Thyroid gland (tissue), 4 donors: ENCODE results near the gene EVPLL. TPM values are rescaled to one million over a fixed set of nuclear protein-coding genes. Genes with fewer than 3 reads are reported as not detected.
"Not testable (repeated sequence)": the region's sequence is repeated elsewhere in the genome, so short reads cannot be mapped to it uniquely, and the experiment has no call there.

Experiments
- DNase-seq, 2 donors: peaks; one replicate each; pipeline ENCODE4 v3.0.0-alpha.2; 2019
- H3K27ac ChIP-seq, 3 donors: fragments of 200-600 bp; sonication (generic); 1 replicate in 2 of 3; 2 replicates in 1 of 3; pipeline ENCODE4 v1.5.1; 2016 to 2019; ENCODE audit warnings: mild to moderate bottlenecking in 1 of 3, moderate library complexity in 1 of 3
- H3K27me3 ChIP-seq: fragments of 200-600 bp; sonication (generic); one replicate; pipeline ENCODE4 v1.5.1; 2019
- H3K36me3 ChIP-seq, 2 donors: fragments of 200-600 bp; sonication (generic); one replicate each; pipeline ENCODE4 v1.5.1; 2016 to 2019
- H3K4me1 ChIP-seq, 2 donors: fragments of 200-600 bp; sonication (generic); one replicate each; pipeline ENCODE4 v1.5.1; 2017 to 2019
- H3K4me3 ChIP-seq, 3 donors: fragments of 200-600 bp; sonication (generic); replicated peaks in 1 of 3; 1 replicate in 2 of 3; 2 replicates in 1 of 3; pipeline ENCODE4 v1.5.1; 2016; ENCODE audit warnings: mild to moderate bottlenecking in 1 of 3
- H3K9me3 ChIP-seq: fragments of 200-600 bp; sonication (generic); one replicate; pipeline ENCODE4 v1.5.1; 2017
- WGBS, 2 donors: methylation state at CpG; one replicate each; pipeline ENCODE4 v1.1.5; 2017; 5-methylcytosine and 5-hydroxymethylcytosine counted together
- intact Hi-C: fragments of 100-400 bp; cut with DNase I; formaldehyde crosslinking; loops from one replicate; pipeline ENCODE4 v1.15.1; 2023
- microRNA-seq: library from miRNA; unstranded; fragments of <30 nt; microRNA quantifications from one replicate; pipeline ENCODE4, GENCODE V29; 2016
- small RNA-seq: library from RNA; depleted of rRNA; stranded (forward); fragments of <200 nt; gene quantifications from one replicate; pipeline ENCODE3, GENCODE V24; 2016
- total RNA-seq, 4 donors: library from RNA; depleted of rRNA; stranded (reverse); fragments of >200 nt; gene quantifications; one replicate each; pipeline ENCODE4 v1.2.3, GENCODE V29; 2016

The EVPLL gene
- total RNA-seq, 4 donors from 2014 or later, result 0.40 to 1.4 (median 0.89) TPM; not detected in 1

DNA sequence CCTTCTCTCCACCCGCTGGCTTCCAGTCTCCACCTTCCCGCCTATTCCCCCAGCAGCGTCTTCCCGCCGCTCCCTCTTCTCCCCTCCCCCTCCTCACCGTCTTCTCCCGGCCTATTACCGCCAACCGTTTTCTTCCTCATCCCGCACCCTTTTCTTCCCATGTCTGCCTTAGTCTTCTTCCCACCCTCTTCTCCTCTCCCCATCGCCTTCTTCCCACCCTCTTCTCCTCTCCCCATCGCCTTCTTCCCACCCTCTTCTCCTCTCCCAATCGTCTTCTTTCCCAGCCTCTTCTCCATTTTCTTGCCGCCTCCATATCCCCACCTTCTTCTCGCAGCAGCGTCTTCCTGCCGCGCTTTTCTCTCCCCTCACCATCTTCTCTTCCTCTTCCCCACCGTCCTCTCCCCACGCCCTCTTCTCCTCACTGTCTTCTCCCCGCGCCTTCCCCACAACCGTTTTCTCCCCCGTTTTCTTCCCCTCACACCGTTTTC, 33.8 kb downstream of the EVPLL start:
- Histone ChIP-seq H3K27ac (peak overlapping the region; percentile 50 to 70 (median 55)), H3K4me3 (peak overlapping the region in 2 of 3 donors; percentile 32 to 39)
- H3K27me3 ChIP-seq, H3K9me3 ChIP-seq, H3K36me3 ChIP-seq, intact Hi-C loops, H3K4me1 ChIP-seq: not testable (repeated sequence)
- peak in 1 of 2 donors; percentile 3 for DNase-seq
- 1 to 2% methylated on average over 25 of the region's 25 CpGs for WGBS, 2 donors

DNA sequence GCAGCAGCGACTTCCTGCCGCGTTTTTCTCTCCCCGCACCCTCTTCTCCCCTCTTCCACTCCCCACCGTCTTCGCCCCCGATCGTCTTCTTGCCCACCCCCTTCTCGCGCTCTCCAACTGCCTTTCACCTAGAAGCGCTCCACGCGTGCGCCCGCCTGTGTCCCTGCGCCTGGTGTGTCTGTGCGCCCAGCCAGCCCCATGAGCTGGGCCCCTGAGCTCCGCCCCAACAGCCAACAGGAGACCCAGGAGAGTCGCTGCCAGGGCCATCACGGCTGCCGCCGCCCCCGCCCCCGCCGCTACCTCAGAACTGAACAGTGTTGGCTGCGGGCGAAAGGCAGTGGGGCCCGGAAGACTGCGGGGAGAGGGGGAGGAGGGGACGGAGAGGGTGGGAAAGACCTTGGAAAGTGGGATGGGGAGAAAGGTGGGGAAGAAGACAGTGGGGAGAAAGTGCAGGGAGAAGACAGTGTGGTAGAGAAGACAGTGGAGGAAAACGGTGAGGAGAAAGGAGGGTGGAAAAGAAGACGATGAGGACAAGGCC, 34.5 kb downstream of the EVPLL start:
- H3K27ac ChIP-seq, DNase-seq, H3K27me3 ChIP-seq, intact Hi-C loops, H3K9me3 ChIP-seq, H3K36me3 ChIP-seq, H3K4me3 ChIP-seq, H3K4me1 ChIP-seq: not testable (repeated sequence)
- WGBS, 2 donors, result no CpG with 5 or more reads among the region's 32 CpGs

DNA sequence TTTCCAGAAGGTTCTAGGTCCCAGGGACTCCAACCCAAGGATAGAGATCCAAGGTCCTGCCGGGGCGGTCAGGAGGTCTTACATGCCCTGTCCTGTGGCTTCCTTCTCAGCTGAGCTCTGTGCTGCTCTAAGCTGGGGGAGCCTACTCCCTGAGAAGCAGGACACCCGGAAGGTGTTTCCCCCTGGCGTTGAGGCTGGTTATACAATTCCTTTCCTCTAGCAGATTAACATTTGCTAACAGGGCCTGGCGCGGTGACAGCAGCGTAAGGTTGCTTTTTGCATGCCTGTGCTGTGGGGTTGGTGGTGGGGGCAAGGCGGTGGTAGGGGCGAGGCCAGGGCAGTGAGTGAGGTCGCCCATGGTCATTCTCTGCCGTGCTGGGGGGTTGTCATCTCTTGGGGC, 43.9 kb downstream of the EVPLL start:
- H3K4me3 ChIP-seq, H3K9me3 ChIP-seq, intact Hi-C loops, H3K27me3 ChIP-seq, H3K36me3 ChIP-seq, H3K4me1 ChIP-seq, DNase-seq, H3K27ac ChIP-seq: not testable (repeated sequence)
- 72 to 95% methylated on average over 2 to 7 of the region's 11 CpGs for WGBS, 2 donors

DNA sequence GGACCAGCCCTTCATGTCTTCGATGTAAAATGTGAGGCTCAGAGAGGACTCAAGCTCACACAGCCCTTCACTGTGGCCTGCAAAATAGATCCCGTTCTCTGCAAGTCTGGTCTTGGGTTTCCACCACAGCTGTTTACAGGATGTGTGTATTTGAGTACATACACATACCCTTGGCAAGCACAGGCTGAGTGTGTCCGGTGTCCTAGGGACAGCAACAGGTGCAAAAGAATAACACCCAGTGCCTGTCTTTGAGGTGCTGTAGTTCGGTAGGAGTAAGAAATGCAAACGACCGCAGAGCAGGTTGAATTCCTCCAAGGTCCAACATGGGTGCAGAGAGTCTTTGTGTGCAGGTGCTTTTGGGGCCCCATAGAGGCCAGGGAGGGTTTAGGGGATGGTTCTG, 44.9 kb downstream of the EVPLL start:
- WGBS, 2 donors, result 59 to 80% methylated on average over 1 to 5 of the region's 6 CpGs
- H3K9me3 ChIP-seq, intact Hi-C loops, H3K4me3 ChIP-seq, H3K27me3 ChIP-seq, H3K4me1 ChIP-seq, H3K36me3 ChIP-seq, H3K27ac ChIP-seq, DNase-seq: not testable (repeated sequence)

DNA sequence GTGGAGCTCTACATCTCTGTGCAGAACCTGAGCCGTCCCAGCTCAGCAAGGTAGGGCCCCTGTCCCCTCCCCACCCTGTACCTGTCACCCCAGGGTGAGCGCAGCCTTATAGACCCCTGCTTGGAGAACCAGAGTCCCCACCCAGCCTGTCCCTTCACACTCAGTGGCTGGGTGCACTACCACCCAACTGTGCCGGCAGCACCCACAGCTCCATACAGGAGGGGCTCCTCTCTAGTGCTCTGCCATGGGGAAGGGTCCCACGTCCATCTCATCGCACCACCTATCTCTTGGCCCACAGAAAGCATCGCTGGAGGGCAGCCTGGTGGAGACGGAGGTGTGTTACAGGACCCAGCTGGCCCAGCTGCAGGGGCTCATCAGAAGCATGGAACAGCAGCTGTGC, 45.4 kb downstream of the EVPLL start:
- intact Hi-C loops, H3K36me3 ChIP-seq, H3K4me1 ChIP-seq, H3K9me3 ChIP-seq, H3K4me3 ChIP-seq, H3K27ac ChIP-seq, H3K27me3 ChIP-seq, DNase-seq: not testable (repeated sequence)
- 100% methylated on average over 1 of the region's 7 CpGs; no CpG with 5 or more reads in 1 of the 2 donors for WGBS, 2 donors

DNA sequence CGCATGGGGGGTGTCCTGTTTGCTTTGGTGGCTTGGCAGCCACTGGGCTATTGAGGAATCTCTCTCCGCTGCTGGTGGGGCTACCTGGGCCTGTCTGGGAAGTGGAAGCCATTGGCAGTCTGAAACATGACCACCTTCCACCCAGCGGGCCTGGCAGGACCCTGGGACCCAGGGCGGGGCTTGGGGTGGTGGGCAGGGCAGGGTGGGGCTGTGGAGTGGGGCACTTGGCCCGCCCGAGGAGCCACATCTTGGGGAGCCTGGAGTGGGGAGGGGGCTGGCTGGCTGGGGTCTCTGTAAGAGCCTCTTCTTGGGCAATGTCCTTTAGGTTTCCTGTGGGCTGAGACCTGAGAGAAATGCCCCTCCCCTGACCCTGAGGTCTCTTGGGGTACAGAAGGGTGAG, 48.0 kb downstream of the EVPLL start:
- no CpG with 5 or more reads among the region's 6 CpGs for WGBS, 2 donors
- H3K4me3 ChIP-seq, intact Hi-C loops: not testable (repeated sequence)

DNA sequence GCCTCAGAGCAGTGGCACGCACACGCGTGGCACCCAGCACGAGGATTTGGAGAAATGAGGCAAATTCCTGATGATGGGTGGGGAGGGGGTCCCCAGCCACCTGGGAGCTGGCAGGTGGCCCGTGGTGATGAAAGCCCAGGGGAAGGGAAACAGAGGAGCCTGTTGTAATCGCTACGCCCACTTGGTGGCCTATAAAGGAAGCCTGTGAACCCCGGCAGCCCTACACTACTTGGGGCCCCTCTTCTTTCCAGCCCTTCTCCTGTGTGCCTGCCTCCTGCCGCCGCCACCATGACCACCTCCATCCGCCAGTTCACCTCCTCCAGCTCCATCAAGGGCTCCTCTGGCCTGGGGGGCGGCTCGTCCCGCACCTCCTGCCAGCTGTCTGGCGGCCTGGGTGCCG, 49.1 kb downstream of the EVPLL start:
- H3K36me3 ChIP-seq, H3K27me3 ChIP-seq, H3K4me1 ChIP-seq, H3K27ac ChIP-seq, H3K4me3 ChIP-seq, DNase-seq, H3K9me3 ChIP-seq, intact Hi-C loops: not testable (repeated sequence)
- WGBS, 2 donors, result no CpG with 5 or more reads among the region's 16 CpGs

More for the DNA sequence above, 48.0 kb downstream of the EVPLL start:
- H3K9me3 ChIP-seq, H3K4me1 ChIP-seq, H3K27me3 ChIP-seq, H3K27ac ChIP-seq, DNase-seq, H3K36me3 ChIP-seq: not testable (repeated sequence)

DNA sequence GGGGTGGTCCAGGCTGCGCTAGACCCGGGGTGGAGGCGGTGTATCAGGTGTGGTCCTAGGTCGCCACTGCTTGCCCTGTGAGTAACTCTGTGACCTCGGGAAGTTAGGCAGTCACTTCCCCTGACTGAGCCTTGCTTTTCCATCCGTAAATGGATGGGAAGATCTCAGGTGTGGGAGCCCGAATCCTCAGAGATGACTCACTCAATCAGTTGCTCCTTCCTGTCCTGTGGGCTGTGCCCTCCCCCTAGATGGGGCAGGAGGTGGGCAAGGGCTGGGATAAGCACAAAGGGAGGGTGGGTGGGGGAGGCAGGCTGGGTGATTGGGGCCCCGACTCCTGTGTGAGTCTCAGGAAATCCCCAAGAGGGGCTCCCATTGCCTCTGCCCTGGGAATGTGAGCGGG, 54.6 kb downstream of the EVPLL start:
- H3K36me3 ChIP-seq, DNase-seq, H3K4me3 ChIP-seq, H3K4me1 ChIP-seq, H3K27ac ChIP-seq, intact Hi-C loops, H3K27me3 ChIP-seq, H3K9me3 ChIP-seq: not testable (repeated sequence)
- no CpG with 5 or more reads among the region's 9 CpGs for WGBS, 2 donors

Small RNAs within 50 kb of the gene (microRNA-seq; reads per million reads assigned to microRNA genes)
- not detected for gene MIR6778

Small RNAs within 50 kb of the gene (small RNA-seq; reads per million reads assigned to genes)
- gene AL353997.5 (not detected), gene YWHAEP2 (not detected)

Other genes starting within 250 kb of the EVPLL start
- 100 to 1,000 TPM; 123 to 169 (median 159) TPM for gene ALKBH5, start 193.9 kb upstream of the EVPLL start, total RNA-seq
- gene LLGL1, start 152.1 kb upstream of the EVPLL start, total RNA-seq, result 10 to 100 TPM; 14.5 to 19.4 (median 17.5) TPM
- 100 to 1,000 TPM; 231 to 259 (median 241) TPM for gene FLII, start 119.0 kb upstream of the EVPLL start, total RNA-seq
- 10 to 100 TPM; 25.7 to 47.0 (median 34.9) TPM for gene MIEF2, start 117.1 kb upstream of the EVPLL start, total RNA-seq
- 10 to 100 TPM; 31.3 to 34.5 (median 32.5) TPM for gene TOP3A, start 62.8 kb upstream of the EVPLL start, total RNA-seq
- gene SMCR8, start 62.5 kb upstream of the EVPLL start, total RNA-seq, result 10 to 100 TPM; 16.7 to 28.3 (median 19.6) TPM
- 100 to 1,000 TPM in 1 of 4 donors, 10 to 100 TPM in 3; 59.9 to 117 (median 82.7) TPM for gene SHMT1, start 14.2 kb upstream of the EVPLL start, total RNA-seq
- not detected for gene LGALS9C, start 99.0 kb downstream of the EVPLL start, total RNA-seq